ENCODE data around the gene KLRF1. TPM values are rescaled to one million over a fixed set of nuclear protein-coding genes. Genes with fewer than 3 reads are reported as not detected.

The KLRF1 gene
- total RNA-seq, result 0.25 TPM in 1 of 2 replicates, not detected in the other

GRCh38 chr12:9827209-9827888 lies at the start of gene KLRF1:
TSS of gene KLRF1 (plus strand) at chr12:9827481. CDS start at chr12:9827545, 64 bp downstream.

GRCh38 chr12:9869307-9870161 lies 42.3 kb downstream of the KLRF1 start, which contains the start of gene CLEC2B:
TSS of gene CLEC2B (minus strand) at chr12:9869354.

GRCh38 chr12:9881246-9881645 lies 54.0 kb downstream of the KLRF1 start, which contains the start of gene KLRF2:
TSS of gene KLRF2 (plus strand) at chr12:9881489. CDS start at chr12:9881596, 107 bp downstream.

Other genes starting within 250 kb of the KLRF1 start
- not detected in 2 replicates for gene KLRB1, start 219.6 kb upstream of the KLRF1 start, total RNA-seq
- 0.81 and 2.5 TPM in 2 replicates for gene CLEC2D, start 157.8 kb upstream of the KLRF1 start, total RNA-seq
- gene CLECL1, start 94.4 kb upstream of the KLRF1 start, total RNA-seq, result not detected in 2 replicates
- gene CD69, start 66.6 kb upstream of the KLRF1 start, total RNA-seq, result 0.16 TPM in 1 of 2 replicates, not detected in the other
- not detected in 2 replicates for gene CLEC2B, start 41.9 kb downstream of the KLRF1 start, total RNA-seq
- not detected in 2 replicates for gene KLRF2, start 54.0 kb downstream of the KLRF1 start, total RNA-seq
- gene CLEC2A, start 104.9 kb downstream of the KLRF1 start, total RNA-seq, result not detected in 2 replicates
- gene CLEC12A, start 143.9 kb downstream of the KLRF1 start, total RNA-seq, result not detected in 2 replicates
- not detected in 2 replicates for gene CLEC1B, start 171.6 kb downstream of the KLRF1 start, total RNA-seq
- not detected in 2 replicates for gene CLEC12B, start 183.1 kb downstream of the KLRF1 start, total RNA-seq
- gene CLEC9A, start 203.2 kb downstream of the KLRF1 start, total RNA-seq, result not detected in 2 replicates

Measured in mesangial cell (primary cell).